Coronary artery (tissue), 2 donors: ENCODE measurements around the gene KRT81.

ENCODE experiments used
- DNase-seq: peaks from one replicate; pipeline ENCODE4 v3.0.0-alpha.2; 2017; ENCODE audit warnings: low spot score
- H3K27ac ChIP-seq, 2 donors: fragments of 200-600 bp; sonication (generic); one replicate each; pipeline ENCODE4 v1.5.1; 2016 to 2019
- H3K4me3 ChIP-seq: fragments of 200-600 bp; sonication (generic); 2 replicates; pipeline ENCODE4 v1.5.1; 2016; ENCODE audit warnings: mild to moderate bottlenecking, moderate library complexity
- CTCF ChIP-seq: fragments of 200-600 bp; sonication (generic); IDR thresholded peaks from one replicate; pipeline ENCODE4 v1.5.1; 2019; ENCODE audit warnings: antibody characterized with exemption

Gene KRT81

GRCh38 chr12:52313461-52313860, 22.1 kb upstream of the KRT81 start:
- no peak overlapping the region for H3K4me3 ChIP-seq
- DNase-seq = peak; percentile 19
- TF ChIP-seq CTCF = no peak
- no peak overlapping the region for H3K27ac ChIP-seq

GRCh38 chr12:52312086-52312485, 20.8 kb upstream of the KRT81 start:
- DNase-seq = peak; percentile 58
- no peak overlapping the region for H3K27ac ChIP-seq
- H3K4me3 ChIP-seq = no peak overlapping the region
- TF ChIP-seq CTCF = no peak

GRCh38 chr12:52311285-52311648, 19.9 kb upstream of the KRT81 start:
- DNase-seq = no peak
- H3K27ac ChIP-seq = peak overlapping the region in 1 of 2 donors; percentile 12
- no peak for TF ChIP-seq CTCF
- no peak overlapping the region for H3K4me3 ChIP-seq

- no peak for TF ChIP-seq CTCF
- Histone ChIP-seq H3K4me3 (no peak overlapping the region), H3K27ac (peak overlapping the region in 1 of 2 donors; percentile 12)
- no peak for DNase-seq
Measured at GRCh38 chr12:52310622-52311284, 19.4 kb upstream of the KRT81 start.

- no peak for TF ChIP-seq CTCF
- peak overlapping the region; percentile 67 for H3K4me3 ChIP-seq
- DNase-seq = no peak
- H3K27ac ChIP-seq = peak overlapping the region; percentile 58 to 87
Measured at GRCh38 chr12:52308806-52309425, 17.6 kb upstream of the KRT81 start.

- peak; percentile 27 for TF ChIP-seq CTCF
- Histone ChIP-seq H3K27ac (peak overlapping the region; percentile 58 to 87), H3K4me3 (peak overlapping the region; percentile 67)
- DNase-seq = peak; percentile 87
Measured at GRCh38 chr12:52307836-52308805, 16.8 kb upstream of the KRT81 start.
